MCF 10A (cell line): ENCODE measurements around the gene HK3. TPM values are rescaled to one million over a fixed set of nuclear protein-coding genes. Genes with fewer than 3 reads are reported as not detected.

Experiments
- BruUV-seq: library from RNA; stranded (reverse); fragments of 400-500 nt; replicated peaks from 2 replicates; lab custom pipeline; 2021; lab: Mats Ljungman, UMichigan
- CTCF ChIA-PET: fragments of 300-600 bp; sonication (Branson Sonifier 250); formaldehyde crosslinking; extraction: SDS; loops from one replicate; lab custom pipeline; 2021; ENCODE audit warnings: antibody characterized with exemption, inconsistent platforms; lab: Yijun Ruan, JAX
- POLR2A ChIA-PET: fragments of 300-600, 350-650 bp; sonication (Branson Sonifier 250); formaldehyde crosslinking; extraction: SDS; loops from one replicate; lab custom pipeline; 2020; ENCODE audit warnings: antibody characterized with exemption, inconsistent platforms; lab: Yijun Ruan, JAX
- DNase-seq: peaks from one replicate; pipeline ENCODE4 v3.0.0-alpha.2; 2018; ENCODE audit not compliant: unreplicated experiment
- H3K27ac Mint-ChIP-seq: one replicate; pipeline ENCODE4 v1.8.0; 2022; ENCODE audit warnings: mild to moderate bottlenecking, low read depth, mixed read lengths; ENCODE audit not compliant: unreplicated experiment
- H3K27me3 Mint-ChIP-seq: one replicate; pipeline ENCODE4 v1.8.0; 2022; ENCODE audit warnings: mixed read lengths; ENCODE audit not compliant: insufficient read depth, unreplicated experiment
- H3K36me3 Mint-ChIP-seq: one replicate; pipeline ENCODE4 v1.8.0; 2022; ENCODE audit warnings: mild to moderate bottlenecking, moderate library complexity, mixed read lengths; ENCODE audit not compliant: insufficient read depth, unreplicated experiment
- H3K4me1 Mint-ChIP-seq: one replicate; pipeline ENCODE4 v1.8.0; 2022; ENCODE audit warnings: mixed read lengths; ENCODE audit not compliant: insufficient read depth, unreplicated experiment
- H3K4me3 Mint-ChIP-seq: one replicate; pipeline ENCODE4 v1.8.0; 2022; ENCODE audit warnings: mild to moderate bottlenecking, moderate library complexity, mixed read lengths; ENCODE audit not compliant: unreplicated experiment
- H3K9me3 Mint-ChIP-seq: one replicate; pipeline ENCODE4 v1.8.0; 2022; ENCODE audit warnings: mixed read lengths; ENCODE audit not compliant: unreplicated experiment
- intact Hi-C: fragments of 100-400 bp; cut with micrococcal nuclease; formaldehyde crosslinking; loops from 2 replicates; pipeline ENCODE4 v1.14.1; 2022
- total RNA-seq: library from RNA; stranded (reverse); gene quantifications from 2 replicates; pipeline ENCODE4 v1.2.3, GENCODE V29; 2022
- TF ChIP-seq, protein P1 (sequence below): fragments of 200-600 bp; IDR thresholded peaks from one replicate; pipeline ENCODE4 v1.8.0; 2022; ENCODE audit warnings: antibody characterized with exemption, mild to moderate bottlenecking; ENCODE audit not compliant: unreplicated experiment

HK3 gene
- total RNA-seq, 1 experiment from 2014 or later: not detected

DNA sequence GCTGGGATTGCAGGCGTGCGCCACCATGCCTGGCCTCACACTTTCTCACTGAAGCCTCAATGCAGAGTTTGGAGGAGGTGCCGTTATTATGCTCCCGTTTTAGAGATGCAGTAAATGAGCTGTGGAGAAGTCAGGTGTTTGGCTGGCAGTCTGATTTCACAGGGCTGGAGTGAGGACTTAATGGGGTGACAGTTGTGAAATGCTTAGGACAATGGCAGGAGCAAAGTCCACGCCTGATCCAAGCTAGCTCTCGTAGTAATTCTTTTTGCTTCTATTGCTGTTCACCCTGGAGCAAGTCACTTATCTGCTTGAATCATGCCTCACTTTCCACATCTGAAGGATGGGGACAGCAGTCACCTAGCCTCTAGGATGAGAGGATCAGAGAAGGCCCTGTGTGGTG is 67.0 kb downstream of the HK3 start:
- Mint-ChIP-seq H3K27ac (no peak overlapping the region), H3K36me3 (no peaks in the 10 kb centered on the region), H3K27me3 (peaks cover 57% of the 10 kb centered on the region), H3K4me1 (peaks cover 5% of the 10 kb centered on the region), H3K4me3 (no peak overlapping the region), H3K9me3 (peaks cover 6% of the 10 kb centered on the region)
- intact Hi-C loops: no loop called here
- TF ChIP-seq, protein P1, sequence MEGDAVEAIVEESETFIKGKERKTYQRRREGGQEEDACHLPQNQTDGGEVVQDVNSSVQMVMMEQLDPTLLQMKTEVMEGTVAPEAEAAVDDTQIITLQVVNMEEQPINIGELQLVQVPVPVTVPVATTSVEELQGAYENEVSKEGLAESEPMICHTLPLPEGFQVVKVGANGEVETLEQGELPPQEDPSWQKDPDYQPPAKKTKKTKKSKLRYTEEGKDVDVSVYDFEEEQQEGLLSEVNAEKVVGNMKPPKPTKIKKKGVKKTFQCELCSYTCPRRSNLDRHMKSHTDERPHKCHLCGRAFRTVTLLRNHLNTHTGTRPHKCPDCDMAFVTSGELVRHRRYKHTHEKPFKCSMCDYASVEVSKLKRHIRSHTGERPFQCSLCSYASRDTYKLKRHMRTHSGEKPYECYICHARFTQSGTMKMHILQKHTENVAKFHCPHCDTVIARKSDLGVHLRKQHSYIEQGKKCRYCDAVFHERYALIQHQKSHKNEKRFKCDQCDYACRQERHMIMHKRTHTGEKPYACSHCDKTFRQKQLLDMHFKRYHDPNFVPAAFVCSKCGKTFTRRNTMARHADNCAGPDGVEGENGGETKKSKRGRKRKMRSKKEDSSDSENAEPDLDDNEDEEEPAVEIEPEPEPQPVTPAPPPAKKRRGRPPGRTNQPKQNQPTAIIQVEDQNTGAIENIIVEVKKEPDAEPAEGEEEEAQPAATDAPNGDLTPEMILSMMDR: no peak
- ChIA-PET POLR2A (no interaction called here), CTCF (interaction anchor here (0.6 to 1.3 kb wide), 3 partner anchors 10 to 172 kb away, joined by 3 to 4 read pairs (median 4); no protein-coding TSS in a partner anchor)
- BruUV-seq: no TSS peak
- no peak for DNase-seq

DNA sequence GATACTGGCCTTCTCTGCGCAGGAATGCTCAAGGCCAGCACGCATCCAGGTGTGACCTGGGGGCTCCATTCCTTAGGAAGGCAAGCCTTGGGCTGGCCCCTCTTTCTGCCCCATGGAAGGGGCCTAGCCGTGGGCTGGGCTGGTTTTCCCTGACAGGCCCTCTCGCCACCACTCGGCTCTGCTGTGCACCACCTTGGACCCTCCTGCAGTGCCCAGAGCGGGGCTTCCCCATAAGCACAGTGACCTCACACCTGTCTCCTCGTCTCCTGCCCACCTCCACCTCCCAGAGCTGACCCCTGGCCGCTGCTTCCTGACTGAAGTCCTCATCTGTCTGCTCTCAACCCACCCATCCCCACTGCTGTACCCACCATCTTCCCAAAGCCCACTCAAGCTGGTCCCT is 67.7 kb downstream of the HK3 start:
- BruUV-seq: no TSS peak
- peaks cover 6% of the 10 kb centered on the region for H3K9me3 Mint-ChIP-seq
- TF ChIP-seq, protein P1: no peak
- intact Hi-C loops: no loop called here
- peaks cover 5% of the 10 kb centered on the region for H3K4me1 Mint-ChIP-seq
- H3K4me3 Mint-ChIP-seq: no peak overlapping the region
- peaks cover 49% of the 10 kb centered on the region for H3K27me3 Mint-ChIP-seq
- no peak for DNase-seq
- H3K27ac Mint-ChIP-seq: no peak overlapping the region
- no peaks in the 10 kb centered on the region for H3K36me3 Mint-ChIP-seq
- CTCF ChIA-PET: interaction anchor here (0.6 to 0.8 kb wide), 2 partner anchors 9 to 109 kb away, joined by 3 to 4 read pairs; no protein-coding TSS in a partner anchor
- POLR2A ChIA-PET: no interaction called here

DNA sequence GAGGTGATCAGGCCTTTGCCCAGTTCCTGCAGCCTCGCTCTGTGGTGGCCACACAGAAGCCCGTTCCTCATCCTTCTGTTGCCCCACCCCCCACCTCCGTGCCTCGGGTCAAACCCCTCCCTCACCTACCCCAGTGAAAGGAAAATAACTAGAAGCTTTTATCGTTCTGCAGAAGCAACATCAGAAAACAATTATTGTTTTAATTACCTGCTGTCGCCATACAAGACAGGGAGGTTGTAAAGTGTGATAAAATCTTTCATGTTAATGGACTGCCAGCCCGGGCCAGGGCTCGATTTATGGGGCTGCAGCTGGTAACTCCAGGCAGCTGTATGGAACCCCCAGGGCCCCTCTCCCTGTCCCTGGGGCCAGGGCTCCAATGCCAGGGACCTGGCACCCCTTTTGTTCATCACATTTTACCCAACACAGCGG is 68.1 kb downstream of the HK3 start:
- Mint-ChIP-seq H3K4me1 (peaks cover 5% of the 10 kb centered on the region), H3K27me3 (peaks cover 45% of the 10 kb centered on the region), H3K9me3 (peaks cover 6% of the 10 kb centered on the region), H3K36me3 (no peaks in the 10 kb centered on the region), H3K27ac (no peak overlapping the region), H3K4me3 (no peak overlapping the region)
- no TSS peak for BruUV-seq
- DNase-seq: no peak
- TF ChIP-seq, protein P1: no peak
- POLR2A ChIA-PET: no interaction called here
- intact Hi-C loops: no loop called here
- CTCF ChIA-PET: no interaction called here

Other genes with a start within 250 kb of the HK3 start
- 0.22 and 0.51 TPM in 2 replicates for gene UNC5A, start 88.8 kb downstream of the HK3 start, total RNA-seq
- 79.3 and 96.3 TPM in 2 replicates for gene UIMC1, start 107.4 kb upstream of the HK3 start, total RNA-seq
- gene ZNF346, start 123.3 kb upstream of the HK3 start, total RNA-seq: 32.5 and 36.6 TPM in 2 replicates
- gene FGFR4, start 187.6 kb upstream of the HK3 start, total RNA-seq: 1.5 and 1.8 TPM in 2 replicates
- gene NSD1, start 234.4 kb upstream of the HK3 start, total RNA-seq: 110 and 111 TPM in 2 replicates